Ascending aorta (tissue), 2 donors: Measurements from ENCODE around the gene PIK3C3. TPM values are rescaled to one million over a fixed set of nuclear protein-coding genes. Genes with fewer than 3 reads are reported as not detected.

Source experiments
- DNase-seq, 2 donors: peaks; one replicate each; pipeline ENCODE4 v3.0.0-alpha.2; 2019; ENCODE audit warnings: low spot score in 2 of 2
- H3K27ac ChIP-seq, 2 donors: fragments of 200-600 bp; sonication (generic); one replicate each; pipeline ENCODE4 v1.5.1; 2016 to 2017; ENCODE audit warnings: mild to moderate bottlenecking in 1 of 2
- H3K27me3 ChIP-seq: fragments of 200-600 bp; sonication (generic); one replicate; pipeline ENCODE4 v1.5.1; 2017
- H3K36me3 ChIP-seq, 2 donors: fragments of 200-600 bp; sonication (generic); one replicate each; pipeline ENCODE4 v1.5.1; 2016
- H3K4me1 ChIP-seq, 2 donors: fragments of 200-600 bp; sonication (generic); one replicate each; pipeline ENCODE4 v1.5.1; 2016 to 2017; ENCODE audit warnings: mild to moderate bottlenecking in 1 of 2
- H3K4me3 ChIP-seq, 2 donors: fragments of 200-600 bp; sonication (generic); one replicate each; pipeline ENCODE4 v1.5.1; 2016 to 2017; ENCODE audit warnings: mild to moderate bottlenecking in 1 of 2
- H3K9me3 ChIP-seq, 2 donors: fragments of 200-600 bp; sonication (generic); one replicate each; pipeline ENCODE4 v1.5.1; 2016
- intact Hi-C: fragments of 100-400 bp; cut with DNase I; formaldehyde crosslinking; loops from one replicate; pipeline ENCODE4 v1.15.1; 2023
- total RNA-seq: library from RNA; depleted of rRNA; stranded (reverse); fragments of >200 nt; gene quantifications from one replicate; pipeline ENCODE4 v1.1.0, GENCODE V29; 2016
- TF ChIP-seq, protein P1 (sequence below), 3 experiments: fragments of 200-600 bp in 2 of 3; fragments of 450-650 bp in 1 of 3; sonication (generic) in 2 of 3; IDR thresholded peaks; one replicate each; pipeline ENCODE4 v1.5.1; 2016 to 2019; ENCODE audit warnings: antibody characterized with exemption in 3 of 3, mild to moderate bottlenecking in 1 of 3, moderate library complexity in 1 of 3

Gene PIK3C3
- total RNA-seq, 1 donor from 2014 or later = 24.1 TPM

DNA sequence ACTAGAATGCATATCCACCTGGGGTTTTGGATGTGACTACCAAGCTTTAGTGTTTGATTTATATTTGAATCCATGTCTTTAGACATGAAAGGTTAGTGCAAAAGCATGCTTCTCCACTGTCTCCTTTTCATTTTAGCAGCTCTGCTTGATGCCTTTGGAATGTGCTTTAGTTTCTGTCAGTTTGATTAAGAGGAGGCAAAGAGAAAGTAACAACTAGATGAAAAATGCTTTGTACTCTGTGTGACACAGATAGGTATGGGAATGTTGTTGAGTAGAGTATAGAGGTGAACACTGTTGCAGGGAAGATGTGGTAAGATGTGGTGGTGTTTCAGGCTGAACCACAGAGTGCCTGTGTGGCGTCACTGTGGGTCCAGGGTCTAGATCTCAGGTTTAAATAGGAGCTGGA, 19.8 kb downstream of the PIK3C3 start:
- no peak for DNase-seq
- Histone ChIP-seq H3K27ac (no peak overlapping the region), H3K27me3 (no peaks in the 10 kb centered on the region), H3K4me1 (no peaks in the 10 kb centered on the region), H3K9me3 (no peaks in the 10 kb centered on the region), H3K4me3 (no peak overlapping the region), H3K36me3 (peaks cover 13 to 17% of the 10 kb centered on the region in 2 donors)
- TF ChIP-seq, protein P1, sequence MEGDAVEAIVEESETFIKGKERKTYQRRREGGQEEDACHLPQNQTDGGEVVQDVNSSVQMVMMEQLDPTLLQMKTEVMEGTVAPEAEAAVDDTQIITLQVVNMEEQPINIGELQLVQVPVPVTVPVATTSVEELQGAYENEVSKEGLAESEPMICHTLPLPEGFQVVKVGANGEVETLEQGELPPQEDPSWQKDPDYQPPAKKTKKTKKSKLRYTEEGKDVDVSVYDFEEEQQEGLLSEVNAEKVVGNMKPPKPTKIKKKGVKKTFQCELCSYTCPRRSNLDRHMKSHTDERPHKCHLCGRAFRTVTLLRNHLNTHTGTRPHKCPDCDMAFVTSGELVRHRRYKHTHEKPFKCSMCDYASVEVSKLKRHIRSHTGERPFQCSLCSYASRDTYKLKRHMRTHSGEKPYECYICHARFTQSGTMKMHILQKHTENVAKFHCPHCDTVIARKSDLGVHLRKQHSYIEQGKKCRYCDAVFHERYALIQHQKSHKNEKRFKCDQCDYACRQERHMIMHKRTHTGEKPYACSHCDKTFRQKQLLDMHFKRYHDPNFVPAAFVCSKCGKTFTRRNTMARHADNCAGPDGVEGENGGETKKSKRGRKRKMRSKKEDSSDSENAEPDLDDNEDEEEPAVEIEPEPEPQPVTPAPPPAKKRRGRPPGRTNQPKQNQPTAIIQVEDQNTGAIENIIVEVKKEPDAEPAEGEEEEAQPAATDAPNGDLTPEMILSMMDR (IDR thresholded peaks at IDR 0.05) = no peak
- intact Hi-C loops = no loop called here

- TF ChIP-seq, protein P1 (IDR thresholded peaks at IDR 0.05) = no peak
- no peaks in the 10 kb centered on the region for H3K4me1 ChIP-seq
- no peak for DNase-seq
- no peaks in the 10 kb centered on the region for H3K27me3 ChIP-seq
- peaks cover 9 to 13% of the 10 kb centered on the region in 2 donors for H3K36me3 ChIP-seq
- intact Hi-C loops = no loop called here
- H3K9me3 ChIP-seq = no peaks in the 10 kb centered on the region
- no peak overlapping the region for H3K4me3 ChIP-seq
- H3K27ac ChIP-seq = no peak overlapping the region
These were observed 20.2 kb downstream of the PIK3C3 start for GRCh38 chr18:41975284-41975683.

- Histone ChIP-seq H3K4me1 (no peaks in the 10 kb centered on the region), H3K9me3 (no peaks in the 10 kb centered on the region), H3K36me3 (peaks cover 0 to 12% of the 10 kb centered on the region in 2 donors), H3K4me3 (no peak overlapping the region), H3K27me3 (no peaks in the 10 kb centered on the region), H3K27ac (no peak overlapping the region)
- intact Hi-C loops = no loop called here
- TF ChIP-seq, protein P1 (IDR thresholded peaks at IDR 0.05) = no peak
- DNase-seq = no peak
These were observed 22.2 kb downstream of the PIK3C3 start for GRCh38 chr18:41977233-41977632.

- TF ChIP-seq, protein P1 (IDR thresholded peaks at IDR 0.05) = no peak
- no peaks in the 10 kb centered on the region for H3K27me3 ChIP-seq
- no peaks in the 10 kb centered on the region for H3K4me1 ChIP-seq
- no peaks in the 10 kb centered on the region for H3K9me3 ChIP-seq
- peaks cover 0 to 10% of the 10 kb centered on the region in 2 donors for H3K36me3 ChIP-seq
- no peak overlapping the region for H3K27ac ChIP-seq
- intact Hi-C loops = no loop called here
- no peak for DNase-seq
- no peak overlapping the region for H3K4me3 ChIP-seq
These were observed 28.1 kb downstream of the PIK3C3 start for GRCh38 chr18:41982942-41983660.

DNA sequence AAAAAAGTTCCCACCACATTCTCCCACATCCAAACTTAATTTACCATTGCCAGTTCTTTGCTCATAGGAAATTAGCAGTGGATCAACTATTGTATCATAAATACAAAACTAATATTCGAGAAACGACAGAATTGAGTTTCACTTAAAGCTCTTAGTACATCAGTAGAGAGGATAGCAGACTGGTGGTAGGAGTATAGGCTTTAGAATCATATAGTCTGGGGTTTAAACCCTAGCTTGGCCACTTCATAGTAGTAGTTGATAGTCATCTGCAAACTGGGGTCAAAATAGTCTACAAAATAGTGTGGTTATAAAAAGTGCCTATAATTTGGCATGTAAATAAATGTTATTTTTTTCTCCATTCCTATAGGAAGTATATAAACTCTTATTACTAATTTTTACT, 30.9 kb downstream of the PIK3C3 start:
- H3K36me3 ChIP-seq = peaks cover 7 to 22% of the 10 kb centered on the region in 2 donors
- no peak for DNase-seq
- intact Hi-C loops = no loop called here
- TF ChIP-seq, protein P1 (IDR thresholded peaks at IDR 0.05) = no peak
- no peak overlapping the region for H3K27ac ChIP-seq
- H3K4me3 ChIP-seq = no peak overlapping the region
- no peaks in the 10 kb centered on the region for H3K9me3 ChIP-seq
- H3K4me1 ChIP-seq = no peaks in the 10 kb centered on the region
- H3K27me3 ChIP-seq = no peaks in the 10 kb centered on the region
